Ishikawa (cell line): Measurements from ENCODE around the gene PSMB8.

Experiments
- CEBPB ChIP-seq: IDR thresholded peaks from 2 replicates; pipeline ENCODE4 v1.6.1; 2012
- CREB1 ChIP-seq: IDR thresholded peaks from 2 replicates; pipeline ENCODE4 v1.6.1; 2012; ENCODE audit warnings: low read depth
- EGR1 ChIP-seq: IDR thresholded peaks from 2 replicates; pipeline ENCODE4 v1.6.1; 2012
- EP300 ChIP-seq: IDR thresholded peaks from 2 replicates; pipeline ENCODE4 v1.6.1; 2012; ENCODE audit warnings: borderline replicate concordance
- FOXM1 ChIP-seq: IDR thresholded peaks from 2 replicates; pipeline ENCODE4 v1.6.1; 2012; ENCODE audit warnings: low read depth, borderline replicate concordance
- NFIC ChIP-seq: IDR thresholded peaks from 2 replicates; pipeline ENCODE4 v1.6.1; 2012
- RAD21 ChIP-seq: IDR thresholded peaks from 2 replicates; pipeline ENCODE4 v1.6.1; 2012; ENCODE audit warnings: low read depth
- REST ChIP-seq: IDR thresholded peaks from 2 replicates; pipeline ENCODE4 v1.6.1; 2012; ENCODE audit warnings: low read depth, mild to moderate bottlenecking
- TAF1 ChIP-seq: IDR thresholded peaks from 2 replicates; pipeline ENCODE4 v1.6.1; 2012; ENCODE audit warnings: low read depth, mild to moderate bottlenecking
- TCF12 ChIP-seq: IDR thresholded peaks from 2 replicates; pipeline ENCODE4 v1.6.1; 2012; ENCODE audit warnings: low read depth
- TF ChIP-seq, protein P1 (sequence below): IDR thresholded peaks from 2 replicates; pipeline ENCODE4 v1.6.1; 2012
- TF ChIP-seq, protein P2 (sequence below): IDR thresholded peaks from 2 replicates; pipeline ENCODE4 v1.6.1; 2012

GRCh38 chr6:32860674-32861073, 16.8 kb upstream of the PSMB8 start:
- TF ChIP-seq EGR1 (no peak), CREB1 (no peak), TAF1 (no peak), CEBPB (no peak), REST (no peak), EP300 (no peak), FOXM1 (no peak), NFIC (no peak), TCF12 (no peak), RAD21 (no peak)
- TF ChIP-seq, protein P1, sequence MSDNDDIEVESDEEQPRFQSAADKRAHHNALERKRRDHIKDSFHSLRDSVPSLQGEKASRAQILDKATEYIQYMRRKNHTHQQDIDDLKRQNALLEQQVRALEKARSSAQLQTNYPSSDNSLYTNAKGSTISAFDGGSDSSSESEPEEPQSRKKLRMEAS = no peak
- TF ChIP-seq, protein P2, sequence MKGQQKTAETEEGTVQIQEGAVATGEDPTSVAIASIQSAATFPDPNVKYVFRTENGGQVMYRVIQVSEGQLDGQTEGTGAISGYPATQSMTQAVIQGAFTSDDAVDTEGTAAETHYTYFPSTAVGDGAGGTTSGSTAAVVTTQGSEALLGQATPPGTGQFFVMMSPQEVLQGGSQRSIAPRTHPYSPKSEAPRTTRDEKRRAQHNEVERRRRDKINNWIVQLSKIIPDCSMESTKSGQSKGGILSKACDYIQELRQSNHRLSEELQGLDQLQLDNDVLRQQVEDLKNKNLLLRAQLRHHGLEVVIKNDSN = no peak
